Trophoblast cell (in vitro differentiated cells and primary cell): ENCODE measurements around the gene TOLLIP.

Source experiments
- DNase-seq, 2 donors: peaks; one replicate each; pipeline ENCODE4 v3.0.0-alpha.2; 2016
- H2AFZ ChIP-seq: 2 replicates; pipeline ENCODE4 v1.6.1; 2013; ENCODE audit warnings: low read length, moderate library complexity, mild to moderate bottlenecking; ENCODE audit not compliant: insufficient read depth, poor library complexity
- H2AK5ac ChIP-seq: 2 replicates; pipeline ENCODE4 v1.6.1; 2013; ENCODE audit warnings: mild to moderate bottlenecking, low read length
- H2BK120ac ChIP-seq: 2 replicates; pipeline ENCODE4 v1.6.1; 2013; ENCODE audit warnings: low read length, mild to moderate bottlenecking, moderate library complexity; ENCODE audit not compliant: insufficient read depth, poor library complexity
- H2BK12ac ChIP-seq: 2 replicates; pipeline ENCODE4 v1.6.1; 2013; ENCODE audit warnings: mild to moderate bottlenecking, low read length, moderate library complexity
- H2BK5ac ChIP-seq: 2 replicates; pipeline ENCODE4 v1.6.1; 2013; ENCODE audit warnings: low read length, low read depth, moderate library complexity, mild to moderate bottlenecking; ENCODE audit not compliant: poor library complexity
- H3K14ac ChIP-seq: 2 replicates; pipeline ENCODE4 v1.6.1; 2013; ENCODE audit warnings: mild to moderate bottlenecking, low read length
- H3K18ac ChIP-seq: 2 replicates; pipeline ENCODE4 v1.6.1; 2013; ENCODE audit warnings: mild to moderate bottlenecking, low read length
- H3K23ac ChIP-seq: 2 replicates; pipeline ENCODE4 v1.6.1; 2013; ENCODE audit warnings: low read length
- H3K27ac ChIP-seq: 2 replicates; pipeline ENCODE4 v1.5.1; 2013; ENCODE audit warnings: low read depth, mild to moderate bottlenecking, inconsistent platforms, low read length, moderate library complexity
- H3K27me3 ChIP-seq: 2 replicates; pipeline ENCODE4 v1.6.1; 2013; ENCODE audit warnings: inconsistent platforms, mild to moderate bottlenecking, low read length, moderate library complexity; ENCODE audit not compliant: insufficient read depth
- H3K36me3 ChIP-seq, 2 experiments: 1 replicate in 1 of 2; 2 replicates in 1 of 2; pipeline ENCODE4 v1.6.1; 2013; ENCODE audit warnings: low read length in 2 of 2, mild to moderate bottlenecking in 2 of 2, moderate library complexity in 1 of 2; ENCODE audit not compliant: insufficient read depth in 2 of 2, control insufficient read depth in 1 of 2
- H3K4ac ChIP-seq: 2 replicates; pipeline ENCODE4 v1.6.1; 2013; ENCODE audit warnings: low read depth, mild to moderate bottlenecking, low read length, moderate library complexity
- H3K4me1 ChIP-seq, 2 experiments: 1 replicate in 1 of 2; 2 replicates in 1 of 2; pipeline ENCODE4 v1.6.1; 2013; ENCODE audit warnings: low read length in 2 of 2, mild to moderate bottlenecking in 2 of 2, moderate library complexity in 1 of 2; ENCODE audit not compliant: insufficient read depth in 2 of 2, control insufficient read depth in 1 of 2
- H3K4me2 ChIP-seq: 2 replicates; pipeline ENCODE4 v1.6.1; 2013; ENCODE audit warnings: inconsistent platforms, mild to moderate bottlenecking, low read length, moderate library complexity
- H3K4me3 ChIP-seq: 2 replicates; pipeline ENCODE4 v1.5.1; 2013; ENCODE audit warnings: mild to moderate bottlenecking, low read depth, low read length, inconsistent platforms
- H3K79me1 ChIP-seq: one replicate; pipeline ENCODE4 v1.6.1; 2013; ENCODE audit warnings: low read length
- H3K79me2 ChIP-seq: 2 replicates; pipeline ENCODE4 v1.6.1; 2013; ENCODE audit warnings: low read length, mild to moderate bottlenecking; ENCODE audit not compliant: control insufficient read depth, insufficient read depth, poor library complexity
- H3K9ac ChIP-seq: 2 replicates; pipeline ENCODE4 v1.6.1; 2013; ENCODE audit warnings: mild to moderate bottlenecking, low read length
- H3K9me3 ChIP-seq: 2 replicates; pipeline ENCODE4 v1.6.1; 2013; ENCODE audit warnings: low read depth, mild to moderate bottlenecking, control low read depth, inconsistent platforms, low read length; ENCODE audit not compliant: insufficient read depth
- H4K12ac ChIP-seq: 2 replicates; pipeline ENCODE4 v1.6.1; 2013; ENCODE audit warnings: low read depth, mild to moderate bottlenecking, low read length, moderate library complexity
- H4K8ac ChIP-seq: 2 replicates; pipeline ENCODE4 v1.6.1; 2013; ENCODE audit warnings: low read depth, mild to moderate bottlenecking, low read length, moderate library complexity
- H4K91ac ChIP-seq: one replicate; pipeline ENCODE4 v1.6.1; 2013; ENCODE audit warnings: low read depth, mild to moderate bottlenecking, low read length, moderate library complexity
- WGBS: extraction: QIAGEN DNeasy Blood & Tissue Kit; methylation state at CpG from one replicate; pipeline ENCODE4 v1.1.7; 2013; ENCODE audit warnings: missing lambda C conversion rate; ENCODE audit not compliant: insufficient read length, insufficient coverage; ENCODE audit errors: extremely low coverage; 5-methylcytosine and 5-hydroxymethylcytosine counted together

The TOLLIP gene

DNA sequence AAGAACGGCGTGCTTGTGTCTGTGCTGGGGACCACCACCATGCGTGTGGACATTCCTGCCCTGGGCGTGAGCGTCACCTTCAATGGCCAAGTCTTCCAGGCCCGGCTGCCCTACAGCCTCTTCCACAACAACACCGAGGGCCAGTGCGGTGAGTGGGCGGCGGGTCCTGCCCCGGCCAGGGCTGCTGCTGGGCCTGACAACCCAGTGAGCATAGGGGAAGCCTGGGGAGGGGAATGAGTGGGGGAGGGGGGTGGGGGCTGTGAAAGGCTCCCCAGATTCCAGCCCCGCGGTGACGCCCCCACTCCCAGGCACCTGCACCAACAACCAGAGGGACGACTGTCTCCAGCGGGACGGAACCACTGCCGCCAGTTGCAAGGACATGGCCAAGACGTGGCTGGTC lies 54.7 kb downstream of the TOLLIP start:
- no CpG with 5 or more reads among the region's 19 CpGs for WGBS
- Histone ChIP-seq H3K18ac (no peak overlapping the region), H3K79me1 (no peaks in the 10 kb centered on the region), H3K14ac (no peak overlapping the region), H3K9me3 (peaks cover 30% of the 10 kb centered on the region), H3K27ac (no peak overlapping the region), H4K91ac (no peak overlapping the region), H2AFZ (no peak overlapping the region), H4K12ac (no peak overlapping the region), H2BK5ac (no peak overlapping the region), H2BK12ac (no peak overlapping the region), H3K4me2 (no peak overlapping the region), H3K9ac (no peak overlapping the region), H4K8ac (no peak overlapping the region), H3K4ac (no peak overlapping the region), H2BK120ac (no peak overlapping the region), H3K27me3 (no peaks in the 10 kb centered on the region), H3K4me1 (no peaks in the 10 kb centered on the region), H3K23ac (no peak overlapping the region), H3K36me3 (no peaks in the 10 kb centered on the region), H3K4me3 (no peak overlapping the region), H2AK5ac (no peak overlapping the region), H3K79me2 (no peaks in the 10 kb centered on the region)
- DNase-seq, result peak in 1 of 2 donors; percentile 20

DNA sequence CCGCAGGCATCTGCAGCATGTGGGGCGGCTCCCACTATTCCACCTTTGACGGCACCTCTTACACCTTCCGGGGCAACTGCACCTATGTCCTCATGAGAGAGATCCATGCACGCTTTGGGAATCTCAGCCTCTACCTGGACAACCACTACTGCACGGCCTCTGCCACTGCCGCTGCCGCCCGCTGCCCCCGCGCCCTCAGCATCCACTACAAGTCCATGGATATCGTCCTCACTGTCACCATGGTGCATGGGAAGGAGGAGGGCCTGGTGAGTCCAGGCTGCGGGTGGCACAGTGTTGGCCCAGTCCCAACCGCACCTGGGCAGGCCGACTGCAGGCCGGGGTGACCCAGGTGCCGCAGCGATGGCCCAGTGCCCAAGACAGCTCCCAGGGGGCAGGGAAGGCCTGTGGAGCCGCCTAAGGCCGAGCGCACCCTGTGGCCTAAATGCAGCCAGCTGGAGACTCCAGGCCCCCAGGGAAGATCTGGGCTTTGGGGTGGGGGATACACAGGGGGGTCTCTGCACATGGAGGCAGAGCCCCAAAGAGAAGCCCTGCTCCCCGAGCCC lies 55.3 kb downstream of the TOLLIP start:
- H3K4ac ChIP-seq, result no peak overlapping the region
- DNase-seq, result no peak
- no peak overlapping the region for H3K14ac ChIP-seq
- no peak overlapping the region for H4K91ac ChIP-seq
- no peak overlapping the region for H3K4me2 ChIP-seq
- no peak overlapping the region for H3K27ac ChIP-seq
- no peaks in the 10 kb centered on the region for H3K36me3 ChIP-seq
- no peak overlapping the region for H2BK12ac ChIP-seq
- H2BK5ac ChIP-seq, result no peak overlapping the region
- no peak overlapping the region for H2BK120ac ChIP-seq
- H3K79me2 ChIP-seq, result no peaks in the 10 kb centered on the region
- H3K9ac ChIP-seq, result no peak overlapping the region
- H2AK5ac ChIP-seq, result no peak overlapping the region
- H4K8ac ChIP-seq, result no peak overlapping the region
- no peaks in the 10 kb centered on the region for H3K27me3 ChIP-seq
- H4K12ac ChIP-seq, result no peak overlapping the region
- no CpG with 5 or more reads among the region's 22 CpGs for WGBS
- H3K9me3 ChIP-seq, result peaks cover 33% of the 10 kb centered on the region
- no peak overlapping the region for H3K18ac ChIP-seq
- H2AFZ ChIP-seq, result no peak overlapping the region
- no peaks in the 10 kb centered on the region for H3K4me1 ChIP-seq
- no peak overlapping the region for H3K4me3 ChIP-seq
- H3K79me1 ChIP-seq, result no peaks in the 10 kb centered on the region
- no peak overlapping the region for H3K23ac ChIP-seq

DNA sequence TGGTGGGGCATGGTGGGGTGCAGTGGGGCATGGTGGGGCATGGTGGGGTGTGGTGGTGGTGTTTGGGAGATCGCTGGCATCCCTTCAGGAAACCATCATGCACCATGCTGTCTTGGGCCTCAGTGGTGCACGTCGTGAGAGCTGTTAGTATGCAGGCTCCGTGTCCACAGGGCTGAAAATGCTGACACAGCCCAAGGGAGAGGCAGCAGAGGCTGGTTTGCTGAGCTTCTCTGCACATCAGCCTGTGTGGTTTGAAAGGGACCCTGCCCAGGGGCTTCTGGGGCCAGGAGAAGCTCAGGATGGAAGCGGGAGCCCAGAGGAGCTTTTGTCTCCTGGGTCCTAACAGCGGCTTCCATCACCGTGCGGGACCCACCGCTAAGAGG lies 56.3 kb downstream of the TOLLIP start:
- Histone ChIP-seq H2AK5ac (no peak overlapping the region), H3K27ac (no peak overlapping the region), H3K79me2 (no peaks in the 10 kb centered on the region), H3K4me1 (no peaks in the 10 kb centered on the region), H3K4me2 (no peak overlapping the region), H2AFZ (no peak overlapping the region), H3K36me3 (no peaks in the 10 kb centered on the region), H3K9me3 (peaks cover 38% of the 10 kb centered on the region), H3K4ac (no peak overlapping the region), H4K91ac (no peak overlapping the region), H3K18ac (no peak overlapping the region), H3K27me3 (no peaks in the 10 kb centered on the region), H4K8ac (no peak overlapping the region), H2BK5ac (no peak overlapping the region), H2BK120ac (no peak overlapping the region), H3K14ac (no peak overlapping the region), H3K9ac (no peak overlapping the region), H4K12ac (no peak overlapping the region), H3K79me1 (no peaks in the 10 kb centered on the region), H2BK12ac (no peak overlapping the region), H3K4me3 (no peak overlapping the region), H3K23ac (no peak overlapping the region)
- DNase-seq, result no peak
- no CpG with 5 or more reads among the region's 9 CpGs for WGBS

DNA sequence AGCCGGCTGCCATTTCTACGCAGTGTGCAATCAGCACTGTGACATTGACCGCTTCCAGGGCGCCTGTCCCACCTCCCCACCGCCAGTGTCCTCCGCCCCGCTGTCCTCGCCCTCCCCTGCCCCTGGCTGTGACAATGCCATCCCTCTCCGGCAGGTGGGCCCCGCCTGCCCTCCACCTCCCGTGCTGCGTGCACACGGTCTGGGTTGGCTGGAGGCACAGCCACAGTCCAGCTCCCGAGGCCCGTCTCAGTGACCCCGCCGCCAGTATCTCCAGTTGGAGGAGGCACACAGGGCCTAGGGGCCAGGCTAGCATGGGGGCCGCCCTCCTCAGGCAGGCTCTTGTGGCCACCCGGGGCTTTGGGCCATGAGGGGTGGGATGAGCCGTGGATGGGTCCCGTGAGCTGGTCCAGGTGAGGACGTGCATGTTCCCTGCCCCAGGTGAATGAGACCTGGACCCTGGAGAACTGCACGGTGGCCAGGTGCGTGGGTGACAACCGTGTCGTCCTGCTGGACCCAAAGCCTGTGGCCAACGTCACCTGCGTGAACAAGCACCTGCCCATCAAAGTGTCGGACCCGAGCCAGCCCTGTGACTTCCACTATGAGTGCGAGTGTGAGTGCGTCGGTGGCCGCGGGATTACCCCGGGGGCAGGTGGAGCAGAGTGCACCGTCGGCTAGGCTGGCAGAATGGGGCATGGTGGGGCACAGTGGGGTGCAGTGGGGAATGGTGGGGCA lies 56.9 kb downstream of the TOLLIP start:
- Histone ChIP-seq H3K23ac (no peak overlapping the region), H3K27ac (no peak overlapping the region), H3K79me1 (no peaks in the 10 kb centered on the region), H3K27me3 (no peaks in the 10 kb centered on the region), H3K9ac (no peak overlapping the region), H2BK5ac (no peak overlapping the region), H4K91ac (no peak overlapping the region), H3K14ac (no peak overlapping the region), H2BK120ac (no peak overlapping the region), H2BK12ac (no peak overlapping the region), H2AFZ (no peak overlapping the region), H3K4me1 (no peaks in the 10 kb centered on the region), H3K4me2 (no peak overlapping the region), H3K9me3 (peaks cover 38% of the 10 kb centered on the region), H4K8ac (no peak overlapping the region), H3K4ac (no peak overlapping the region), H2AK5ac (no peak overlapping the region), H3K4me3 (no peak overlapping the region), H3K36me3 (no peaks in the 10 kb centered on the region), H3K79me2 (no peaks in the 10 kb centered on the region), H4K12ac (no peak overlapping the region), H3K18ac (no peak overlapping the region)
- no CpG with 5 or more reads among the region's 38 CpGs for WGBS
- no peak for DNase-seq
